ENCODE measurements around the gene PDE4D.

DNA sequence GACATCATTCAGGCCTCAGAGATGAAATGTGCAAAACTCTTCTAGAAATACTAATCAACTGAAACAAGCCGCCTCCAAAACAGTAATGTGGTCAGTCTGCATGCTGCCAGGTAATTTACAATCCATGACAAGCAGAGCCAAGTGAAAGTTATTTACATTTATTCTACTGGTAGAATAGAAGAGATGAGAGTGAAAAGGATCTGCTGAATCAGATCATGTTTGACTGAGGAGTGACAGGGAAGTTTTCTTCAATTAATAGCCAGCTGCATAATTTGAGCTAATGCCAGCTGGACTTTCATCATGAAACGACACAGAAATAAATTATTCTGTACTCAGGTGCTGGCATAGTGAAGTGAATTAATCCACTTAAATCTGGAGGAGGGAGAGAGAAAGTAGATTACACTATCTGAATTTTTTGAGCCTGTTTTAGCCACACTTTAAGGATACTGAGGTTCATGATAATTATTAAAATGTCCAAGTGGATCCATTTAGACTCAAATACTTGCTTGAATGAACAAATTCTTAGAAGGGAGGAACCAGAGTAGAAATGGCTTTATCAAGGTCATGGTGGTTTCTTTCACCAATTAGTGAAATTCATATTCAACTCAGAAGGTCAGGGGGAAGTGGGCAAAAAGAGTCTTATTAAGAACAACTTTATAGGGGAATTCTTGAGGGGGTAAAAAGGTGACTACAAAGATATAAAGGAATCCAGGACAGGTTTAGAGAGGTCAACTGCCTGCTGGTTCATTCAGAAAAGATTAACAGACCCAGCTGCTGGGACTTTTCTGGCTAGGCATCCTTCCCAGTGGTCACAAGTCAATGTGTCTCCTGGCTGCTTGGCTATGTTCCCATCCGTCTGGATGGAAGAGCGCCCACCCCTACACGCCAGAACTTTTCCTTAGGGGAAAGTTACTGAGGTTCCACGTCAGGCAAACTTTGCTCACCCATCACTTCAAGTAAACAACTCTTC, 350.4 kb downstream of the PDE4D start:
- TF ChIP-seq POLR2A (IDR thresholded peaks at IDR 0.05), result no peak
- TF ChIP-seq, protein P1, sequence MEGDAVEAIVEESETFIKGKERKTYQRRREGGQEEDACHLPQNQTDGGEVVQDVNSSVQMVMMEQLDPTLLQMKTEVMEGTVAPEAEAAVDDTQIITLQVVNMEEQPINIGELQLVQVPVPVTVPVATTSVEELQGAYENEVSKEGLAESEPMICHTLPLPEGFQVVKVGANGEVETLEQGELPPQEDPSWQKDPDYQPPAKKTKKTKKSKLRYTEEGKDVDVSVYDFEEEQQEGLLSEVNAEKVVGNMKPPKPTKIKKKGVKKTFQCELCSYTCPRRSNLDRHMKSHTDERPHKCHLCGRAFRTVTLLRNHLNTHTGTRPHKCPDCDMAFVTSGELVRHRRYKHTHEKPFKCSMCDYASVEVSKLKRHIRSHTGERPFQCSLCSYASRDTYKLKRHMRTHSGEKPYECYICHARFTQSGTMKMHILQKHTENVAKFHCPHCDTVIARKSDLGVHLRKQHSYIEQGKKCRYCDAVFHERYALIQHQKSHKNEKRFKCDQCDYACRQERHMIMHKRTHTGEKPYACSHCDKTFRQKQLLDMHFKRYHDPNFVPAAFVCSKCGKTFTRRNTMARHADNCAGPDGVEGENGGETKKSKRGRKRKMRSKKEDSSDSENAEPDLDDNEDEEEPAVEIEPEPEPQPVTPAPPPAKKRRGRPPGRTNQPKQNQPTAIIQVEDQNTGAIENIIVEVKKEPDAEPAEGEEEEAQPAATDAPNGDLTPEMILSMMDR (IDR thresholded peaks at IDR 0.05), result no peak

All from tibial nerve (tissue), 3 donors.